Measurements from ENCODE around the gene VWF.

Gene VWF

DNA sequence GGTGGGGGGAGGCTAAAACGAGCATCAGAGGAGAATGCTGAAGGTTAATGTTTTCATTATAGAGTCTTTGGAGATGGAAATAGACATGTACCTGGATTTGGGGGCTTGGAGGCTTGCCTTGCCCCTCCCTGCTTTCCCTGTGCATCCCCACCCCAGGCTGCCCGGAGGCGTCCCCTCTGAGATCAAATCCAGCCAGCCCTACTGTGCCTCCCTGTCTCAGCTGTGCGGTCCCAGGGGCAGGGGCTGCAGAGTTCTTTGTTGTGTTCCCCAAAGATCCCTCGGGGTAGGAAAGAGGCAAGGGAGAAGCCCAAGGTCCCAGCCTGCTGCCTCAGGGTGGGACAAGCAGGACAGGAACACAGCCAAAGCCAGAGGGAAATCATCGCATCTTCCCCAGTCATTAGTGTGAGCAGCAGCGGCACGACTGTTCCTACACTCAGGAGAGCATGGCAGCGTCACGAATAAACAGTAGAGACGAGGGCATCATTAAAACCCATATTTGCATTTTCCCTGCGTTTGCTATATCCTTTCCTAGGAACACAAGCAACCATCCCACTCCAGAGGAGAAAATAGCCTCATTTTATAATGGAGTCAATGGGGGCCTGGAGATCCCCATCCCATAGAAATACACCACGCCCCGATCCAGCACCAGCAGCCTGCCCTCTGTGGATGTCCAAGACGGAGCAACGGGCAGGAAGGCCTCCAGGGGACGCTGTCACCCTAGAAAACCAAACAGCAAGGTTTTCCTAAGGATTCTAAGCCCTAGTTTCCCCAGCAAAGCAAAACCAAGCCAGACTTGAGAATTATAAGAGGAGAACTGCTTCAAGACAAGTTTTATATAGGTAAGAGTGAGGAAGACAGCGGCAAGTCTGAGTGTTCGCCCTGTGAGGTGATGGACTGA lies 211.8 kb downstream of the VWF start:
- no peak overlapping the region for H3K27ac ChIP-seq (ENCODE audit: low read length)
- peaks cover 0 to 5% of the 10 kb centered on the region in 2 donors for H3K27me3 ChIP-seq (ENCODE audit: control insufficient read depth in 1 of 2, insufficient read depth in 2 of 2, low read length in 2 of 2)
- H3K4me1 ChIP-seq (ENCODE audit: control insufficient read depth, insufficient read depth, low read length), result no peaks in the 10 kb centered on the region
- no peak overlapping the region for H3K9ac ChIP-seq (ENCODE audit: low read length in 2 of 2)
- H3K36me3 ChIP-seq (ENCODE audit: control insufficient read depth in 2 of 2, insufficient read depth in 2 of 2, low read length in 2 of 2), result no peaks in the 10 kb centered on the region
- no peaks in the 10 kb centered on the region for H3K9me3 ChIP-seq (ENCODE audit: control insufficient read depth in 2 of 2, low read length in 2 of 2)
- no peak overlapping the region for H3K4me3 ChIP-seq (ENCODE audit: low read length in 2 of 2)

DNA sequence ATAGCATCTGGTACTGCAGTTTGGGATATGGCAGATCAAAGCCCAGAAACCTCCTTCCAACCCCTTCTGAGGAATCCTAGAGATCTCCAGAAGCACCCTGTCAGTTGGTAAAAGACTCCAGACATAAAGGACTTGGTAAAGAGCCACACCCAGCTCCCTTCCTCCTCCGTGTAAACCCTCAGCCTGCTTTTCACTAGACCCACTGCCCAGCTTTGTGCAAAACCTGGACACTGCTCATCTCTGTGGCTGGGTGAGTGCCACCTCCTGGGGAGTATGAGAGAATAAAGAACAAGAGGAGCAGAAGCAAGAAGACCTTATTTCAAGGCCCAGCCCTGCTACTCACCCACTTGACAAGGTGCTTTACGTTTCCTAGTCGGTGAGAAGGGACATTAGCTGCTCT lies 212.5 kb downstream of the VWF start:
- Histone ChIP-seq H3K27me3 (ENCODE audit: control insufficient read depth in 1 of 2, insufficient read depth in 2 of 2, low read length in 2 of 2) (peaks cover 0 to 5% of the 10 kb centered on the region in 2 donors), H3K4me1 (ENCODE audit: control insufficient read depth, insufficient read depth, low read length) (no peaks in the 10 kb centered on the region), H3K9me3 (ENCODE audit: control insufficient read depth in 2 of 2, low read length in 2 of 2) (no peaks in the 10 kb centered on the region), H3K27ac (ENCODE audit: low read length) (no peak overlapping the region), H3K36me3 (ENCODE audit: control insufficient read depth in 2 of 2, insufficient read depth in 2 of 2, low read length in 2 of 2) (no peaks in the 10 kb centered on the region), H3K9ac (ENCODE audit: low read length in 2 of 2) (no peak overlapping the region), H3K4me3 (ENCODE audit: low read length in 2 of 2) (no peak overlapping the region)

DNA sequence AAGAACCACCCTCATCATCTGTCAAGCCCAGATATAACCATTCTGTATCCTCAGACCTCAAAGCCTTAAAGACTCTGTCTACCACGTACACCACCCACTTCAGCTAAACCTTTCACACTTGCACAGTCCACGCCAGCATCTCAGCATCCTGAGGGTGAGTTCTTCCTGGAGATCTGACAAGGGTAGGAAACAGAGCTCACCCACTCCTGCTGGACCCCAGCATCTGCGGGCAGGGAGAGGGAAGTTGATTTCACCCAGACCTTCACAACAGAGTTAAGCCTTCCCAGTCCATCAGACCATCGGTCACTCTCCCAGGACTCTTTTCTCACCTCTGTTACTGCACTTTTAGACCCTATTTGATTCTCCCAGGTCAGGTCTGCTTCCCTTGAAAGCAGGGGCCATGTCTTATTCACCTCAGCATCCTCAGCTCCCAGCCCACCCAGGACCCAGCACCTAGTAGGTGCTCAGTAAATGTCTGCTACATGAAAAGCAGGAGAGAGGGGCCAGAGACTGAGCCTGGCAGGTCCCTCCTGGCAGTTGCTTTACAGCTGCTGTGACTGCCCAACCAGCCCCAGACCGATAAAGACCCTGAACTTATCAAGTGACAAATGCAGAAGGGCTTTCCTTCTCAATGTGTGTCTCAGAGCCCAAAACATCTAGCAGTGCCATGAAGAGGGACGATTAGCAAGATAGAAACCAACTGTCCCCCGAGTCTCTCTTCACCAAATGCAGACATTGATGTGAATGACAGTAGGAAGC lies 213.5 kb downstream of the VWF start:
- peaks cover 0 to 5% of the 10 kb centered on the region in 2 donors for H3K27me3 ChIP-seq (ENCODE audit: control insufficient read depth in 1 of 2, insufficient read depth in 2 of 2, low read length in 2 of 2)
- no peak overlapping the region for H3K27ac ChIP-seq (ENCODE audit: low read length)
- H3K9ac ChIP-seq (ENCODE audit: low read length in 2 of 2), result no peak overlapping the region
- H3K4me3 ChIP-seq (ENCODE audit: low read length in 2 of 2), result no peak overlapping the region
- no peaks in the 10 kb centered on the region for H3K36me3 ChIP-seq (ENCODE audit: control insufficient read depth in 2 of 2, insufficient read depth in 2 of 2, low read length in 2 of 2)
- no peaks in the 10 kb centered on the region for H3K4me1 ChIP-seq (ENCODE audit: control insufficient read depth, insufficient read depth, low read length)
- H3K9me3 ChIP-seq (ENCODE audit: control insufficient read depth in 2 of 2, low read length in 2 of 2), result no peaks in the 10 kb centered on the region

GRCh38 chr12:5909560-5909959 lies 214.9 kb downstream of the VWF start:
- H3K4me1 ChIP-seq (ENCODE audit: control insufficient read depth, insufficient read depth, low read length), result no peaks in the 10 kb centered on the region
- H3K36me3 ChIP-seq (ENCODE audit: control insufficient read depth in 2 of 2, insufficient read depth in 2 of 2, low read length in 2 of 2), result no peaks in the 10 kb centered on the region
- no peaks in the 10 kb centered on the region for H3K9me3 ChIP-seq (ENCODE audit: control insufficient read depth in 2 of 2, low read length in 2 of 2)
- H3K27ac ChIP-seq (ENCODE audit: low read length), result no peak overlapping the region
- H3K9ac ChIP-seq (ENCODE audit: low read length in 2 of 2), result no peak overlapping the region
- H3K27me3 ChIP-seq (ENCODE audit: control insufficient read depth in 1 of 2, insufficient read depth in 2 of 2, low read length in 2 of 2), result peaks cover 3 to 5% of the 10 kb centered on the region in 2 donors
- no peak overlapping the region for H3K4me3 ChIP-seq (ENCODE audit: low read length in 2 of 2)

- H3K9me3 ChIP-seq (ENCODE audit: control insufficient read depth in 2 of 2, low read length in 2 of 2), result no peaks in the 10 kb centered on the region
- no peak overlapping the region for H3K9ac ChIP-seq (ENCODE audit: low read length in 2 of 2)
- no peaks in the 10 kb centered on the region for H3K36me3 ChIP-seq (ENCODE audit: control insufficient read depth in 2 of 2, insufficient read depth in 2 of 2, low read length in 2 of 2)
- peaks cover 4 to 5% of the 10 kb centered on the region in 2 donors for H3K27me3 ChIP-seq (ENCODE audit: control insufficient read depth in 1 of 2, insufficient read depth in 2 of 2, low read length in 2 of 2)
- H3K4me3 ChIP-seq (ENCODE audit: low read length in 2 of 2), result no peak overlapping the region
- no peaks in the 10 kb centered on the region for H3K4me1 ChIP-seq (ENCODE audit: control insufficient read depth, insufficient read depth, low read length)
- no peak overlapping the region for H3K27ac ChIP-seq (ENCODE audit: low read length)
Measured at GRCh38 chr12:5908251-5908650, 216.2 kb downstream of the VWF start.

GRCh38 chr12:5907807-5908206 lies 216.7 kb downstream of the VWF start:
- Histone ChIP-seq H3K9ac (ENCODE audit: low read length in 2 of 2) (no peak overlapping the region), H3K9me3 (ENCODE audit: control insufficient read depth in 2 of 2, low read length in 2 of 2) (no peaks in the 10 kb centered on the region)

DNA sequence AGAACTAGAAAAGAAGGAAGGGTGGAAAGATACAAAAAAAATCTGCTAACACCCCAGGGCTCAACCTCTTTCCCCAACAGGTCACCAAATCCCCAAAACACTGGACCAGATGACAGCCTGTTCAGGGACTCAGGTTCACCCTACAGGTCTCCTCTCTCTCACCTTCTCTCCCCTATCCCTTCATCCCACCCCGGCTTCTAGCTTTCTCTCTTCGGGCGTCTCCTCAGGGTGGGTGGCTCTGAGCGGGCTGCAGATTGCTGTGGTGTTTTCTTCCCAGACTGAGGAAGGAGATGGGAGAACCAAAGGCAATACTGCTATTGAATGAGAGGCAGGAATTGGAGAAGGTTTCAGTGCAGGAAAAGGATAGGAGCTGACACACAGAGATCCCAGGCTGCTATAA lies 218.7 kb downstream of the VWF start:
- Histone ChIP-seq H3K4me1 (ENCODE audit: control insufficient read depth, insufficient read depth, low read length) (no peaks in the 10 kb centered on the region), H3K9ac (ENCODE audit: low read length in 2 of 2) (no peak overlapping the region), H3K36me3 (ENCODE audit: control insufficient read depth in 2 of 2, insufficient read depth in 2 of 2, low read length in 2 of 2) (no peaks in the 10 kb centered on the region), H3K4me3 (ENCODE audit: low read length in 2 of 2) (no peak overlapping the region), H3K27ac (ENCODE audit: low read length) (no peak overlapping the region), H3K27me3 (ENCODE audit: control insufficient read depth in 1 of 2, insufficient read depth in 2 of 2, low read length in 2 of 2) (peaks cover 3 to 8% of the 10 kb centered on the region in 2 donors), H3K9me3 (ENCODE audit: control insufficient read depth in 2 of 2, low read length in 2 of 2) (no peaks in the 10 kb centered on the region)

More at GRCh38 chr12:5907807-5908206, 216.7 kb downstream of the VWF start:
- peaks cover 4 to 5% of the 10 kb centered on the region in 2 donors for H3K27me3 ChIP-seq (ENCODE audit: control insufficient read depth in 1 of 2, insufficient read depth in 2 of 2, low read length in 2 of 2)
- no peak overlapping the region for H3K4me3 ChIP-seq (ENCODE audit: low read length in 2 of 2)
- H3K27ac ChIP-seq (ENCODE audit: low read length), result no peak overlapping the region
- no peaks in the 10 kb centered on the region for H3K36me3 ChIP-seq (ENCODE audit: control insufficient read depth in 2 of 2, insufficient read depth in 2 of 2, low read length in 2 of 2)
- H3K4me1 ChIP-seq (ENCODE audit: control insufficient read depth, insufficient read depth, low read length), result no peaks in the 10 kb centered on the region

GRCh38 chr12:5904969-5905368 lies 219.5 kb downstream of the VWF start:
- Histone ChIP-seq H3K4me3 (ENCODE audit: low read length in 2 of 2) (no peak overlapping the region), H3K27me3 (ENCODE audit: control insufficient read depth in 1 of 2, insufficient read depth in 2 of 2, low read length in 2 of 2) (peaks cover 3 to 8% of the 10 kb centered on the region in 2 donors), H3K36me3 (ENCODE audit: control insufficient read depth in 2 of 2, insufficient read depth in 2 of 2, low read length in 2 of 2) (no peaks in the 10 kb centered on the region), H3K9ac (ENCODE audit: low read length in 2 of 2) (no peak overlapping the region), H3K4me1 (ENCODE audit: control insufficient read depth, insufficient read depth, low read length) (no peaks in the 10 kb centered on the region), H3K9me3 (ENCODE audit: control insufficient read depth in 2 of 2, low read length in 2 of 2) (no peaks in the 10 kb centered on the region), H3K27ac (ENCODE audit: low read length) (no peak overlapping the region)

DNA sequence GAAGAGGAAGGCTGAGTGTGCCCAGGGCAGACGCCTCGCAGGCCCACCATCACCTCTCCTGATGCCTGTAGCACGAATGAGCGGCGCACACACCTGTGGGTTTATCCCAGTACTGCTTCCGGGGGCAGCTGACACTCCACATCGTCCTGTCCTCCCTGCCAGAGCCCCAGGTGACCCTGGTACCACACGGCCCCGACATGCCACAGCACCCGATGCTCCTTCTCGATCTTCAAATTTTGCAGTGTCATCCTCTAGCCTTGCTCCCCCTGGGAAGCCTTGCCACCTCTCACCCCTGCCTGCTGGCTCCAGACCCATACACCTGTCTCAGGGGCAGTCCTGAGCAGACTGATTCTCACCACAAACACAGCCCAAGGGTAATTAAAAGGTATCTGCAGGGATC lies 220.0 kb downstream of the VWF start:
- Histone ChIP-seq H3K4me1 (ENCODE audit: control insufficient read depth, insufficient read depth, low read length) (no peaks in the 10 kb centered on the region), H3K27me3 (ENCODE audit: control insufficient read depth in 1 of 2, insufficient read depth in 2 of 2, low read length in 2 of 2) (peaks cover under 1 to 8% of the 10 kb centered on the region in 2 donors), H3K4me3 (ENCODE audit: low read length in 2 of 2) (no peak overlapping the region), H3K36me3 (ENCODE audit: control insufficient read depth in 2 of 2, insufficient read depth in 2 of 2, low read length in 2 of 2) (no peaks in the 10 kb centered on the region), H3K9ac (ENCODE audit: low read length in 2 of 2) (no peak overlapping the region), H3K9me3 (ENCODE audit: control insufficient read depth in 2 of 2, low read length in 2 of 2) (no peaks in the 10 kb centered on the region), H3K27ac (ENCODE audit: low read length) (no peak overlapping the region)

DNA sequence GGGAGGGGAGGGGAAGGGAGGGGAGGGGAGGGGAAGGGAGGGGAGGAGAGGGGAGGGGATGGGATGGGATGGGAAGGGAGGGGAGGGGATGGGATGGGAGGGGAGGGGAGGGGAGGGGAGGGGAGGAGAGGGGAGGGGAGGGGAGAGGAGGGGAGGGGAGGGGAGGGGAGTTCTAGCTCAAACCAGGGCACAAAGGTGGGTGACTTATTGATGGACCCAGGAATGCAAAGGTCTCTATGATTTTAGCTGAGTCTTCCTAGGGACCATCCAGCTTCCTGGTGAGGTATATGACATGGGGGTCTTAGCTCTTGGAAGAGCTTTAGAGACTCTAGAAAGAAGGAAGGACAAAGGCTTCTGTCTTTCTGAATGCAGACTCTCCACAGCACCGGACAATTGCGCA lies 221.7 kb downstream of the VWF start:
- no peaks in the 10 kb centered on the region for H3K9me3 ChIP-seq (ENCODE audit: control insufficient read depth in 2 of 2, low read length in 2 of 2)
- H3K36me3 ChIP-seq (ENCODE audit: control insufficient read depth in 2 of 2, insufficient read depth in 2 of 2, low read length in 2 of 2), result no peaks in the 10 kb centered on the region
- no peak overlapping the region for H3K4me3 ChIP-seq (ENCODE audit: low read length in 2 of 2)
- no peak overlapping the region for H3K9ac ChIP-seq (ENCODE audit: low read length in 2 of 2)
- peaks cover 0 to 8% of the 10 kb centered on the region in 2 donors for H3K27me3 ChIP-seq (ENCODE audit: control insufficient read depth in 1 of 2, insufficient read depth in 2 of 2, low read length in 2 of 2)
- H3K4me1 ChIP-seq (ENCODE audit: control insufficient read depth, insufficient read depth, low read length), result no peaks in the 10 kb centered on the region
- no peak overlapping the region for H3K27ac ChIP-seq (ENCODE audit: low read length)

All from stomach smooth muscle (tissue), 2 donors.